ENCODE measurements around the gene ZBTB26. TPM values are rescaled to one million over a fixed set of nuclear protein-coding genes. Genes with fewer than 3 reads are reported as not detected.

ZBTB26 gene
- total RNA-seq, 1 donor, result 5.4 TPM

- peaks cover 59% of the 10 kb centered on the region for H3K79me2 ChIP-seq (ENCODE audit: insufficient read depth, low read length)
- peaks cover 23% of the 10 kb centered on the region for H4K20me1 ChIP-seq (ENCODE audit: insufficient read depth, low read length)
- peak overlapping the region; percentile 99 for H3K4me2 ChIP-seq (ENCODE audit: insufficient read depth, low read length)
- DNase-seq (ENCODE audit: insufficient read length, low spot score, missing footprints), result no peak
- peaks cover 12% of the 10 kb centered on the region for H3K36me3 ChIP-seq (ENCODE audit: insufficient read depth, low read length)
- H3K27ac ChIP-seq (ENCODE audit: low read depth, low read length), result peak overlapping the region; percentile 64
- peak overlapping the region; percentile 95 for H3K4me3 ChIP-seq (ENCODE audit: insufficient read depth, low read length)
- TF ChIP-seq, protein P1, sequence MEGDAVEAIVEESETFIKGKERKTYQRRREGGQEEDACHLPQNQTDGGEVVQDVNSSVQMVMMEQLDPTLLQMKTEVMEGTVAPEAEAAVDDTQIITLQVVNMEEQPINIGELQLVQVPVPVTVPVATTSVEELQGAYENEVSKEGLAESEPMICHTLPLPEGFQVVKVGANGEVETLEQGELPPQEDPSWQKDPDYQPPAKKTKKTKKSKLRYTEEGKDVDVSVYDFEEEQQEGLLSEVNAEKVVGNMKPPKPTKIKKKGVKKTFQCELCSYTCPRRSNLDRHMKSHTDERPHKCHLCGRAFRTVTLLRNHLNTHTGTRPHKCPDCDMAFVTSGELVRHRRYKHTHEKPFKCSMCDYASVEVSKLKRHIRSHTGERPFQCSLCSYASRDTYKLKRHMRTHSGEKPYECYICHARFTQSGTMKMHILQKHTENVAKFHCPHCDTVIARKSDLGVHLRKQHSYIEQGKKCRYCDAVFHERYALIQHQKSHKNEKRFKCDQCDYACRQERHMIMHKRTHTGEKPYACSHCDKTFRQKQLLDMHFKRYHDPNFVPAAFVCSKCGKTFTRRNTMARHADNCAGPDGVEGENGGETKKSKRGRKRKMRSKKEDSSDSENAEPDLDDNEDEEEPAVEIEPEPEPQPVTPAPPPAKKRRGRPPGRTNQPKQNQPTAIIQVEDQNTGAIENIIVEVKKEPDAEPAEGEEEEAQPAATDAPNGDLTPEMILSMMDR (IDR thresholded peaks at IDR 0.05; ENCODE audit: extremely low read depth, low read depth, low read length), result no peak
- H3K9me3 ChIP-seq (ENCODE audit: low read depth, low read length), result no peaks in the 10 kb centered on the region
- peaks cover 13% of the 10 kb centered on the region for H3K4me1 ChIP-seq (ENCODE audit: insufficient read depth, low read length)
- no peaks in the 10 kb centered on the region for H3K27me3 ChIP-seq (ENCODE audit: insufficient read depth, low read length)
- H2AFZ ChIP-seq (ENCODE audit: low read length), result peak overlapping the region; percentile 97
Observed at GRCh38 chr9:122940454-122940748, 9.1 kb upstream of the ZBTB26 start.

- Histone ChIP-seq H3K4me2 (ENCODE audit: insufficient read depth, low read length) (no peak overlapping the region), H3K4me1 (ENCODE audit: insufficient read depth, low read length) (peaks cover 13% of the 10 kb centered on the region), H4K20me1 (ENCODE audit: insufficient read depth, low read length) (peaks cover 20% of the 10 kb centered on the region), H2AFZ (ENCODE audit: low read length) (no peak overlapping the region), H3K79me2 (ENCODE audit: insufficient read depth, low read length) (peaks cover 59% of the 10 kb centered on the region), H3K27ac (ENCODE audit: low read depth, low read length) (no peak overlapping the region), H3K27me3 (ENCODE audit: insufficient read depth, low read length) (no peaks in the 10 kb centered on the region), H3K4me3 (ENCODE audit: insufficient read depth, low read length) (no peak overlapping the region), H3K36me3 (ENCODE audit: insufficient read depth, low read length) (peaks cover 12% of the 10 kb centered on the region), H3K9me3 (ENCODE audit: low read depth, low read length) (no peaks in the 10 kb centered on the region)
- TF ChIP-seq, protein P1 (IDR thresholded peaks at IDR 0.05; ENCODE audit: extremely low read depth, low read depth, low read length), result no peak
- DNase-seq (ENCODE audit: insufficient read length, low spot score, missing footprints), result no peak
Observed at GRCh38 chr9:122939601-122940000, 8.3 kb upstream of the ZBTB26 start.

- H3K4me3 ChIP-seq (ENCODE audit: insufficient read depth, low read length), result no peak overlapping the region
- H3K36me3 ChIP-seq (ENCODE audit: insufficient read depth, low read length), result peaks cover 12% of the 10 kb centered on the region
- H3K79me2 ChIP-seq (ENCODE audit: insufficient read depth, low read length), result peaks cover 57% of the 10 kb centered on the region
- peaks cover 8% of the 10 kb centered on the region for H4K20me1 ChIP-seq (ENCODE audit: insufficient read depth, low read length)
- DNase-seq (ENCODE audit: insufficient read length, low spot score, missing footprints), result no peak
- TF ChIP-seq, protein P1 (IDR thresholded peaks at IDR 0.05; ENCODE audit: extremely low read depth, low read depth, low read length), result no peak
- no peak overlapping the region for H2AFZ ChIP-seq (ENCODE audit: low read length)
- no peaks in the 10 kb centered on the region for H3K9me3 ChIP-seq (ENCODE audit: low read depth, low read length)
- no peak overlapping the region for H3K4me2 ChIP-seq (ENCODE audit: insufficient read depth, low read length)
- H3K27ac ChIP-seq (ENCODE audit: low read depth, low read length), result no peak overlapping the region
- peaks cover 12% of the 10 kb centered on the region for H3K4me1 ChIP-seq (ENCODE audit: insufficient read depth, low read length)
- H3K27me3 ChIP-seq (ENCODE audit: insufficient read depth, low read length), result no peaks in the 10 kb centered on the region
Observed at GRCh38 chr9:122936883-122937282, 5.6 kb upstream of the ZBTB26 start.

- Histone ChIP-seq H3K27ac (ENCODE audit: low read depth, low read length) (no peak overlapping the region), H3K4me3 (ENCODE audit: insufficient read depth, low read length) (no peak overlapping the region), H3K79me2 (ENCODE audit: insufficient read depth, low read length) (peaks cover 57% of the 10 kb centered on the region), H3K9me3 (ENCODE audit: low read depth, low read length) (no peaks in the 10 kb centered on the region), H4K20me1 (ENCODE audit: insufficient read depth, low read length) (peaks cover 3% of the 10 kb centered on the region), H3K36me3 (ENCODE audit: insufficient read depth, low read length) (peaks cover 12% of the 10 kb centered on the region), H3K27me3 (ENCODE audit: insufficient read depth, low read length) (no peaks in the 10 kb centered on the region), H3K4me2 (ENCODE audit: insufficient read depth, low read length) (no peak overlapping the region), H3K4me1 (ENCODE audit: insufficient read depth, low read length) (peaks cover 8% of the 10 kb centered on the region), H2AFZ (ENCODE audit: low read length) (no peak overlapping the region)
- DNase-seq (ENCODE audit: insufficient read length, low spot score, missing footprints), result no peak
- TF ChIP-seq, protein P1 (IDR thresholded peaks at IDR 0.05; ENCODE audit: extremely low read depth, low read depth, low read length), result no peak
Observed at GRCh38 chr9:122936464-122936863, 5.2 kb upstream of the ZBTB26 start.
